Muscle of back (tissue), 11 donors: ENCODE data around the gene HDHD2. TPM values are rescaled to one million over a fixed set of nuclear protein-coding genes. Genes with fewer than 3 reads are reported as not detected.

Source experiments
- DNase-seq, 3 donors: peaks; one replicate each; pipeline versions ENCODE4 v3.0.0 to v3.0.0-alpha.2; 2013
- polyA plus RNA-seq, 10 donors: library from polyadenylated mRNA; unstranded; fragments of 120-200 nt; gene quantifications; one replicate each; pipeline ENCODE4 v1.2.1, GENCODE V29; 2013; ENCODE audit not compliant: insufficient read length in 10 of 10

HDHD2 gene
- polyA plus RNA-seq, 10 donors, result 17.4 to 30.2 (median 24.0) TPM

DNA sequence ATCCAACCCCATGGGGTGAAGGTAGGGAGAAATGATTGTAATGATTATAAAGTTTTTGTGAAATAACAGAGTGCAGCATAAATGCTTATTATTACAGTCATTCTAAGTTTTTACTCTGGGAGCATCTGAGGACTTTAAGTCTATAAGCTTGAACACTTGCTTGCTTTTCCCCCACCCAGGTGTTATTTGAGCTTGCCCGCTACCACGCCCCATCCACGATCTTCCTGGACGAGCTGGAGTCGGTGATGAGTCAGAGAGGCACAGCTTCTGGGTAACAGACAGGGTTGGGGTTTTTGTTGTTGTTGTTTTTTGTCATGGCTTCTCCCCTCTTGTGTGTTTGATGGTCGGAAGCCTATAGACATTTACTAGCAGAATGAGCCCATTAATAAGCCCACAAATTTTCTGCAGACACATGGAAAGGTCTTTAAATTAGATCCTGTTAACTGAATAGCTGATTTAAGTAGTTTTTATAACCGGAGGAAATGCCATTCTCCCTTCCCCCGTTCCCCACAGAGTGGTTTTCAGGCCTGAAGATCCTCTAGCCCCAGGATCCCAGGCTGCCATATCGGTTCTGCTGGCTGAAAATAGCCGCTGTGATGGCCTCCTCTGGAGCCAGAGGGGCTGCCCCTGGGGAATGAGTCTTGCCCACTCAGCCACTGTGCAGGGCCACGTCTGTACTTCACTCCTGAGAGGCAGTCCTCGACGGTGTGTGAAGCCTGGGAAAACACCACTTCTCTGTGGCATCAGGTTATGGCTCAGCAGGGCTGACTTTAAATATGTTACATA, 75.0 kb downstream of the HDHD2 start:
- DNase-seq, result peak in 1 of 3 donors; percentile 13

DNA sequence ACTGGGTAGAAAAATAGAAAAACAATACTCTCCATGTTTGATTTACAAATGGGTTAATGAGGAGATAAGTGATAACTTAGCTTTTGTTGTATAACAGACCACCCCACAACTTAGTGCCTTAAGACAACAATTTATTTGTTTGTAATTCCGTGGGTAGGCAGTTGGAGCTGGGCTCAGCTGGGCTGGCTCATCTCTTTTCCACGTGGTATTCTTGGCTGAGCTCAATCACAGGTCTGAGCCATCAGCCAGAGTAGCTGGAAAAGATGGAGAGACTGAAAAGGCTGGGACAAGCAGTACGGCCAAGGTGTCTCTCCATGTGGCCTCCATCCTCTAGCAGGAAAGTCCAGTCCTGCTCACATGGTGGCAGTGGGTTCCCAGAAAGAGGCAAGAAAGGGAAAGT, 82.7 kb downstream of the HDHD2 start:
- no peak for DNase-seq

DNA sequence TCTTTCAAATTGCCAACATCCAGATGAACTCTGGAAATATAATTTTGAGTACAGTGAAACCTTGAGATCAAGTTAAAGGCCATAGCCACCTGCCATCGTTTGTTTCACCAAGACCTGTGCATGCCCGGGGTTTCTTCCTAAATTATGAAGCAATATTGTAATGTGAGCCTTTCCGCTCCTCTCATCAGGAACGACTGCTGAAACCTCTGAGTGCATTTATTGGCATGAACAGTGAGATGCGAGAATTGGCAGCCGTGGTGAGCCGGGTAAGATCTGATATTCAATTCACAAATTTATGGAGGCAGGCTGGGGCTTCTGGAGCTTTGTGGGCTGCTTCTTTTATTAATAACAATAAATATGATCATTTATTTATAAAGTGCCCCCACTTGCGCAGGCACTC, 87.2 kb downstream of the HDHD2 start:
- DNase-seq, result no peak

DNA sequence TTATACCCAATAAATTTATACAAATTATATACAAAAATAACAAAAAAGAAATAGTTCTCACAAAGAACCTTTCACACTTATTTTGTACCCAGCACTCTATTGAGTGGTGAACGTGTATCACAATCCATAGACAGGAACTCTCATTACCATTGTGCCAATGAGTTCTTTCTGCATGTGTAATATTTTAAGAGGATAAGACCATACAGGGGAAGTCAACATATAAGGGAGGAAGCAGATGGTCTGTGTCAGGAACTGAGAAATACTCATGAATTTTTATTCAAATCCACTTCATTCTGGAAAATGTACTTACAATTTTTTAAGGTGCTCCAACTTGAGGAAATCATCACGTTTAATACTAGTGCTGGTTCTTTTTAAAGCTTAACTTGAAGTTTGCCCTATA, 87.8 kb downstream of the HDHD2 start:
- no peak for DNase-seq

Other genes with a start within 250 kb of the HDHD2 start
- gene PIAS2, start 233.0 kb downstream of the HDHD2 start, polyA plus RNA-seq, result 10 to 100 TPM; 18.3 to 31.7 (median 24.4) TPM
- gene KATNAL2, start 232.9 kb downstream of the HDHD2 start, polyA plus RNA-seq, result 10 to 100 TPM in 2 of 10 donors, 1 to 10 TPM in 8; 3.6 to 11.0 (median 5.9) TPM
- under 1 TPM in 2 of 10 donors, not detected in 8; 0.05 to 0.22 TPM for gene ELOA2, start 114.9 kb downstream of the HDHD2 start, polyA plus RNA-seq
- 10 to 100 TPM; 20.3 to 28.8 (median 23.3) TPM for gene IER3IP1, start 25.9 kb upstream of the HDHD2 start, polyA plus RNA-seq
- gene SKOR2, start 101.2 kb upstream of the HDHD2 start, polyA plus RNA-seq, result not detected